Mononuclear cell (primary cell): ENCODE measurements around the gene COA7. TPM values are rescaled to one million over a fixed set of nuclear protein-coding genes. Genes with fewer than 3 reads are reported as not detected.
"Not testable (repeated sequence)": the region's sequence is repeated elsewhere in the genome, so short reads cannot be mapped to it uniquely, and the experiment has no call there.

ENCODE experiments used
- H3K27me3 ChIP-seq: 2 replicates; pipeline ENCODE4 v1.6.0; 2011; ENCODE audit warnings: low read length, control low read depth; ENCODE audit not compliant: insufficient read depth
- H3K4me1 ChIP-seq: 2 replicates; pipeline ENCODE4 v1.5.1; 2011; ENCODE audit warnings: mild to moderate bottlenecking, low read length, control low read depth; ENCODE audit not compliant: insufficient read depth
- H3K4me3 ChIP-seq: 2 replicates; pipeline ENCODE4 v1.5.1; 2011; ENCODE audit warnings: mild to moderate bottlenecking, low read length, moderate library complexity
- H3K9me3 ChIP-seq: 2 replicates; pipeline ENCODE4 v1.5.1; 2011; ENCODE audit warnings: low read depth, mild to moderate bottlenecking, control low read depth, low read length
- total RNA-seq: library from RNA; depleted of rRNA; stranded (reverse); fragments of >200 nt; gene quantifications from one replicate; pipeline ENCODE4 v1.2.3, GENCODE V29; 2012

COA7 gene
- total RNA-seq, 1 donor = 1.8 TPM

GRCh38 chr1:52715296-52715695, 17.1 kb upstream of the COA7 start:
- not testable (repeated sequence) for H3K4me3 ChIP-seq, H3K4me1 ChIP-seq, H3K27me3 ChIP-seq, H3K9me3 ChIP-seq

- Histone ChIP-seq H3K9me3 (no peaks in the 10 kb centered on the region), H3K4me1 (no peaks in the 10 kb centered on the region), H3K27me3 (no peaks in the 10 kb centered on the region), H3K4me3 (no peak overlapping the region)
Measured at GRCh38 chr1:52713590-52713989, 15.4 kb upstream of the COA7 start.

GRCh38 chr1:52709016-52709415, 10.9 kb upstream of the COA7 start:
- Histone ChIP-seq H3K4me3 (no peak overlapping the region), H3K4me1 (peaks cover 28% of the 10 kb centered on the region), H3K9me3 (no peaks in the 10 kb centered on the region), H3K27me3 (no peaks in the 10 kb centered on the region)

DNA sequence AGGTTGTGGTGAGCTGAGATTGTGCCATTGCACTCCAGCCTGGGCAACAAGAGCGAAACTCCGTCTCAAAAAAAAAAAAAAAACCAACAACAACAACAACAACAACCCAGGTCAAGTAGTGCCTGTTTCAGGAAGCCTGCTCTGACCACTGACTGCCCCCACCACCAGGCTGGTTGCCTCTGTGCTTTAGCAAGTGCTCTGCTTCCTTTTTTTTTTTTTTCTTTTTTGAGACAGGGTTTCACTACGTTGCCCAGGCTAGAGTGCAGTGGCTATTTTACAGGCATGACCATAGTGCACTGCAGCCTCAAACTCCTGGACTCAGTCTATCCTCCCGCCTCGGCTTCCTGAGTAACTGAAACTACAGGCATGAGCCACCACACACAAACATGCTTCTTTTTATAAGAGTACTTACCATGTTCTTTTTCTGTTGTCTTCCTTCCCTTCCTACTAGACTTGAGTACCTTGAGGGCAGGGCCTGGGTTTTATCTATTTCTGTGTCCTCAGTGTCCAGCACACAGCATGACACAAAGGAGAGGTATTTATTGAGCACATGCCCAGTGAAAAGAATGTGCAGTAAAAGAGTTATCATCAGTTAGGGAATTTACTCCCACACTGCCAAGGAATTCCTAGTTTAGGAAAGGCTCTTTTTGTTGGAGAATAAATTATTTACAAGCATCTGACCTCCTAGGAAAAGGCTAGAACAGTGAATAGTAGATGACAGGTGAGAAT, 9.9 kb upstream of the COA7 start:
- Histone ChIP-seq H3K27me3 (no peaks in the 10 kb centered on the region), H3K9me3 (no peaks in the 10 kb centered on the region), H3K4me3 (no peak overlapping the region), H3K4me1 (peaks cover 37% of the 10 kb centered on the region)

DNA sequence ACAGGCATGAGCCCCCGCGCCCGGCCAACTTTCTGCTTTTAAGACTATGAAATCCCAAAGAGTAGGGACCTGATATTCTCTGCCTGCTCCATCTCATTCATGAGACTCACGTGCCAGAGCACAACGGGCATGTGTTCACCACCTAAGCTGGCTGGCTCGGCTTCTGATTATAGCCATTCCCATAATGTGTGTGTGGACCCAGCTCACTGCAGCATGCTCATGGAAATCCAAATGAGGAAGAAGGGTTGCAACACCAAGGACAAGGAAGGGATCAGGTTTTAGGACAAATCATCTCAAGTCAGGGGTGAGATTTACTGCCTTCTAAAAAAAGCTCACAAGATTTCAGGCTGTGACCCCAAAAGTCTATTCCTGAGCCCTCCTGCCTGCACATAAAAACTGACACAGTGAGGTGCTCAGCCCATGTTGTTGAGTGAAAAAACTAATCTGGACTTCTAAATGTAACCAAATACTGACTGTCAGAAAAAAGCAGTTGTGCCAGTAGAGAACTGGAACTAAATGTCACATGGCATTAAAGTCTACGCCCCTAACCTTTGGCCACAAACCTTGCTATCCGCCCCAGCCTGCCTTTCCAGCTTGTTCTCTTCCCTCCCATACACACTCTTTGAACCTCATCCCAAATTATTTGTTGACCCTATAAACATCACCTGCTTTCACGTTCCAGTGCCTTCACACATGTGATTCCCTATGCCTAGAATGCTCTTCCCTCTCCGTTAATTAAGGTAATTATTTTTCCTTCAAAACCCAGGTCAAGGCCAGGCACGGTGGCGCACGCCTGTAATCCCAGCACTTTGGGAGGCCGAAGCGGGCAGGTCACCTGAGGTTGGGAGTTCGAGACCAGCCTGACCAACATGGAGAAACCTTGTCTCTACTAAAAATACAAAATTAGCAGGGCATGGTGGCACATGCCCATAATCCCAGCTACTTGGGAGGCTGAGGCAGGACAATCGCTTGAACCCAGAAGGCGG, 9.1 kb upstream of the COA7 start:
- H3K9me3 ChIP-seq = no peaks in the 10 kb centered on the region
- H3K27me3 ChIP-seq = no peaks in the 10 kb centered on the region
- H3K4me3 ChIP-seq = no peak overlapping the region
- H3K4me1 ChIP-seq = peaks cover 43% of the 10 kb centered on the region

DNA sequence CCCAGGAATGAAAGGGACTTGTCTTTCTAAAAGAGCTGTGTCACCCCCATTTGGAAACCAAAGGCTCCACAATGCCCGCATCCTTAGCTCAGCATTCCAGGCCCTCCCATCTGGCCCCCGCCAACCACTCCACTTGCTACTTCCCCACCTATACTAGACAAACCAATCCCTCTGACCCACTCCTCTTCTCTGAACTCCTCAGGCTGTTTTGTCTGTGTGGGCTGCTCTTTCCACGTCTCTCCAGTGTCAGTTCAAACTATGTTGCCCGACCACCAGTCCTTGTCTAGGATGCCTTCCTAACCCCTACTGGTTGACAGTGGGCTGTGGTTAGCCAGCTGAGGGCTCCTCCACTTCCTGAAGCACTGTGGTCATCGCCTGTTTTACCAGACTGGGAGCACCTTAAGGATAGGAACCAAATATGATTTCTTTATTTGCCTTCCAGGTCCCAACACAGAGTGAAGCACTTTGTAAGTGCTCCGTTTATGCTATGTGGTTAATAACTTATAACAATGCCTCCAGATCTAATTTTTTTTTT, 8.1 kb upstream of the COA7 start:
- no peak overlapping the region for H3K4me3 ChIP-seq
- no peaks in the 10 kb centered on the region for H3K9me3 ChIP-seq
- no peaks in the 10 kb centered on the region for H3K27me3 ChIP-seq
- H3K4me1 ChIP-seq = peaks cover 43% of the 10 kb centered on the region

GRCh38 chr1:52702886-52703787, 5.0 kb upstream of the COA7 start:
- H3K27me3 ChIP-seq = no peaks in the 10 kb centered on the region
- peak overlapping the region; percentile 37 for H3K4me3 ChIP-seq
- H3K9me3 ChIP-seq = no peaks in the 10 kb centered on the region
- H3K4me1 ChIP-seq = peaks cover 40% of the 10 kb centered on the region

GRCh38 chr1:52695627-52696026, 2.5 kb downstream of the COA7 start:
- Histone ChIP-seq H3K4me1 (peaks cover 7% of the 10 kb centered on the region), H3K27me3 (no peaks in the 10 kb centered on the region), H3K4me3 (no peak overlapping the region), H3K9me3 (no peaks in the 10 kb centered on the region)

GRCh38 chr1:52693843-52694242, 4.3 kb downstream of the COA7 start:
- Histone ChIP-seq H3K4me1 (peaks cover 7% of the 10 kb centered on the region), H3K9me3 (no peaks in the 10 kb centered on the region), H3K4me3 (no peak overlapping the region), H3K27me3 (no peaks in the 10 kb centered on the region)

GRCh38 chr1:52693351-52693750, 4.8 kb downstream of the COA7 start:
- H3K27me3 ChIP-seq, H3K9me3 ChIP-seq, H3K4me3 ChIP-seq, H3K4me1 ChIP-seq: not testable (repeated sequence)

DNA sequence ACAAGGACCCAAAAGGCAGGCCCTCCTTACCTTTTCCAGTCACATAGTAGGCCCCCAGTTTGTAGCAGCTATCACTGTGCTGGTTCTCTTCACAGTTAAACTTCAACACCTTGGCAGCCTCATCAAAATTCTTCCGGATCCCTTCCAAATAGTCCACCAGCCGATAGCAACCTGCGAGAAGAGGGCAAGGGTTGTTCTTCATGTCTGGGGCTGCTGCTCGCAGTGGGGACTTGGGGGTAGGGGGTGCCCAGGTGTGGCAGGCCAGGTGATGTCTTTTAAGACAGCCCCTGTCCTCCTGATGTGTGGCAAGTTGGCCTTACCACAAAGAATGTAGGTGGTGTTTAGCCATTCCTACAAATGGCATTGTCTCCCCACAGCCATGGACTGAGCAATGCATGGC, 5.5 kb downstream of the COA7 start:
- no peaks in the 10 kb centered on the region for H3K27me3 ChIP-seq
- H3K4me3 ChIP-seq = no peak overlapping the region
- peaks cover 7% of the 10 kb centered on the region for H3K4me1 ChIP-seq
- no peaks in the 10 kb centered on the region for H3K9me3 ChIP-seq

GRCh38 chr1:52691821-52692220, 6.3 kb downstream of the COA7 start:
- no peaks in the 10 kb centered on the region for H3K9me3 ChIP-seq
- H3K4me3 ChIP-seq = no peak overlapping the region
- H3K27me3 ChIP-seq = no peaks in the 10 kb centered on the region
- H3K4me1 ChIP-seq = no peaks in the 10 kb centered on the region

DNA sequence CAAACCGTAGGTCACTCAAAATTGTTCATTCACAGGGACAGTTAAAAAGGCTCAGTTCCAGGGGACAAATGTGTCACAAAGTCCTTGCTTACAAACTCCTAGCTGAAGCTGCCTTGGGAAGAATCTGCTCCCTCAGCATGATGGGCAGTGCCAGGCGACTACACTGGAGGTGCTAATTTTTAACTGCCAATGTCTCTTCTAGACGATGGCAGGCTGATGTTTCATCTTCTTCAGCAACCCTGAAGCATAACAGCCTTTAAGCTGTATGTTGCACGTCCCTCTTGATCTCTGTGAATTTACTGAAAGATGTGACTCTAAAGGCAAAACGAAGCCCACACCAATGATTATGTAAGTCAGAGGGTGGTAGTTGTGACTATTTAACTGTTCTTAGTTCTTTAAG, 11.3 kb downstream of the COA7 start:
- Histone ChIP-seq H3K9me3 (no peaks in the 10 kb centered on the region), H3K4me3 (no peak overlapping the region), H3K4me1 (peaks cover 7% of the 10 kb centered on the region), H3K27me3 (no peaks in the 10 kb centered on the region)

- not testable (repeated sequence) for H3K27me3 ChIP-seq, H3K4me1 ChIP-seq, H3K9me3 ChIP-seq, H3K4me3 ChIP-seq
Measured at GRCh38 chr1:52686261-52686751, 11.8 kb downstream of the COA7 start.
